IPS-15b (cell line): ENCODE measurements around the gene EPN1.
"Not testable (repeated sequence)": the region's sequence is repeated elsewhere in the genome, so short reads cannot be mapped to it uniquely, and the experiment has no call there.

Experiments
- H3K27me3 ChIP-seq: one replicate; pipeline ENCODE4 v1.6.1; 2013; ENCODE audit warnings: low read length; ENCODE audit not compliant: control insufficient read depth, insufficient read depth
- H3K36me3 ChIP-seq: one replicate; pipeline ENCODE4 v1.6.1; 2013; ENCODE audit warnings: low read length; ENCODE audit not compliant: control insufficient read depth, insufficient read depth
- H3K4me1 ChIP-seq: one replicate; pipeline ENCODE4 v1.6.1; 2013; ENCODE audit warnings: mild to moderate bottlenecking, low read length; ENCODE audit not compliant: control insufficient read depth, insufficient read depth
- H3K4me3 ChIP-seq: one replicate; pipeline ENCODE4 v1.5.1; 2013; ENCODE audit warnings: low read depth, low read length
- H3K9ac ChIP-seq: one replicate; pipeline ENCODE4 v1.6.1; 2013; ENCODE audit warnings: low read depth, mild to moderate bottlenecking, low read length
- H3K9me3 ChIP-seq: one replicate; pipeline ENCODE4 v1.6.1; 2013; ENCODE audit warnings: mild to moderate bottlenecking, low read length; ENCODE audit not compliant: control insufficient read depth, insufficient read depth

EPN1 gene

DNA sequence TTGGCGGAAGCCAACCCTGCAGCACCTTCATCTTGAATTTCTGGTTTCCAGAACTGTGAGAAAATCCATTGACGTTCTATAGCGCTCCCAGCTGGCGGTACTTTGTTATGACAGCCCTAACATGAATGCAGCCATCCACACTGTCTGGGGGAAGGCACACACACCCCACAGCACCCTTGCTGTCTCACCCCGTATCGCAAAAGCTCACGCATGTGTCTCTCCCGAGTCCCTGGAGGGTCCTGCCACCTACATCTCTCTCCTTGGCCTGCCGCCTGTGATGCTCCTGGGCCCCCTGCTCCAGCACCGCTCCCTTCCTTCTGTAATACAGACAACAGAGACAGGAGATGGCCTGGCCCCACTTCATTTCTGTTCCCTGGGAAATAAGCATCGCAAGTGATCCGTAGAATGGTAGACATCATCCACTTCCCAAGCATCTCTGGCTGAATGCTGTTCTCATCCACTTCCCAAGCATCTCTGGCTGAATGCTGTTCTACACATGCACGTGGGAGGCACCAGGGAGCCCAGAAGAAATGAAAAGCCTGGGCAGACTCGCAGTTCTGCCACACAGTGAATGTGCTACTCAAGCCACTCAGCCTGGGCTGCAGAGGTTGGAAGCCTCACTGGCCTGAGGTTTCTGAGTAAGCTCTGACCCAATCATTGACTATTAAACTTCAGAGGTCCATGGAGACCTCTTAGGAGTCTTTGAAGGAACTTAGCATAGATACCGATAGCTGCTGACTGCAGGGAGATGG lies 29.6 kb downstream of the EPN1 start:
- no peak overlapping the region for H3K4me3 ChIP-seq
- H3K9ac ChIP-seq, result no peak overlapping the region
- no peaks in the 10 kb centered on the region for H3K9me3 ChIP-seq
- no peaks in the 10 kb centered on the region for H3K4me1 ChIP-seq
- H3K36me3 ChIP-seq, result peaks cover 5% of the 10 kb centered on the region
- H3K27me3 ChIP-seq, result peaks cover 4% of the 10 kb centered on the region

DNA sequence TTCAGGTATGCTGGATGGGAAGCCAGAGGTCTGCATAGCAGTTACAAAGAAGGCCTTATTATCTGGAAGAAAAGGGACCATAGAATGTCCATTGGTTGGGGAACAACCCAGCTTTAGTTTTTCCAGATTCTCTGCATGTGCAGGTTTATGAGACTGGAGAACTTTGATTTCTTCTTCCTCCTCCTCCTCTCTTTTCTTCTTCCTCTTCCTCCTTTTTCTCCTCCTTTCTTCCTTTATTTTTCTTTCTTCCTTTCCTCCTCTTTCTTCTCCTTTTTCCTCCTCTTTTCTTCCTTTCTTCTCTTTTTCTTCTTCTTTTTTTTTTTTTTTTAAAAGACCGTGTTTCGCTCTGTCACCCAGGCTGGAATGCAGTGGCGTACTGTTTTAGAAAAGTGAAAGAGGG lies 30.9 kb downstream of the EPN1 start:
- Histone ChIP-seq H3K9ac (no peak overlapping the region), H3K9me3 (no peaks in the 10 kb centered on the region), H3K27me3 (peaks cover 4% of the 10 kb centered on the region), H3K4me3 (no peak overlapping the region), H3K36me3 (peaks cover 5% of the 10 kb centered on the region), H3K4me1 (no peaks in the 10 kb centered on the region)

- Histone ChIP-seq H3K9ac (no peak overlapping the region), H3K4me3 (no peak overlapping the region), H3K36me3 (peaks cover 2% of the 10 kb centered on the region), H3K27me3 (peaks cover 4% of the 10 kb centered on the region), H3K9me3 (peaks cover 16% of the 10 kb centered on the region), H3K4me1 (no peaks in the 10 kb centered on the region)
Observed at GRCh38 chr19:55711719-55712118, 36.7 kb downstream of the EPN1 start.

GRCh38 chr19:55712804-55713631 lies 38.0 kb downstream of the EPN1 start:
- peaks cover 16% of the 10 kb centered on the region for H3K9me3 ChIP-seq
- no peak overlapping the region for H3K9ac ChIP-seq
- no peaks in the 10 kb centered on the region for H3K4me1 ChIP-seq
- no peaks in the 10 kb centered on the region for H3K27me3 ChIP-seq
- no peak overlapping the region for H3K4me3 ChIP-seq
- H3K36me3 ChIP-seq, result peaks cover 2% of the 10 kb centered on the region

DNA sequence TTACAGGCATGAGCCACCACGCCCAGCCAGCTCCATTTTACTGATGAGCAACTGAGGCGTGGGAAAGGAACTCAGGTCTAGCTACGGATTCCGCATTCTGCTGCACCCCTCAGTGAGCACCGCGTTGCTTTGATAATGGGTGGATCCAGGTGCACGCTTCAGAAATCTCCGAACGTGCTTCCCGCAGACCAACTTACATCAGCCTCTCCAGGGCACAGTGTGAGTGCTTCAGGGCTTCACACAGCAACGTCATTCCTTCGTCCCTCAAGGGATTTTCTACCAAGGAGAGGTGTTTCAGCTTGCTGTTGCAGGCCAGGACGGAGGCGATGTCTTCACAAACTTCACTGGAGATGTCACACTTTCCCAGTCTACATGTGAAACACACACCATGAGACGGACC lies 41.5 kb downstream of the EPN1 start:
- Histone ChIP-seq H3K9ac (no peak overlapping the region), H3K9me3 (peaks cover 13% of the 10 kb centered on the region), H3K4me3 (no peak overlapping the region), H3K36me3 (peaks cover 2% of the 10 kb centered on the region), H3K27me3 (no peaks in the 10 kb centered on the region), H3K4me1 (no peaks in the 10 kb centered on the region)

DNA sequence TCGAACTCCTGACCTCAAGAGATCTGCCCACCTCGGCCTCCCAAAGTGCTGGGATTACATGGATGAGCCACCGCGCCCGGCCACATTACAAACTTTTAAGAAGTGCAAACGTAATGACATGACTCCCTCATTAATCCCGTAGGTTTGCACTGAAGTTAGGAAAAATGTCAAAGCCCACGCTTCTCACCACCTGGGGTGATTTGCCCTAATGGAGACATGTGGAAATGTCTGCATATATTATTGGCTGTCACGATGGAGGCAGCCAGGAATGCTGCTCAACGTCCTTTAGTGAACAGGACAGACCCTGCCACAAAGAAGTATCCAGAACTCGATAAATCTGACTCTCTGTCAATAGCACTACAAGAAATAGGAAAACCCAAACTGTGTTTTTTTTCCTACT lies 42.2 kb downstream of the EPN1 start:
- Histone ChIP-seq H3K4me1 (no peaks in the 10 kb centered on the region), H3K36me3 (peaks cover 2% of the 10 kb centered on the region), H3K4me3 (no peak overlapping the region), H3K9ac (no peak overlapping the region), H3K9me3 (peaks cover 14% of the 10 kb centered on the region), H3K27me3 (no peaks in the 10 kb centered on the region)

DNA sequence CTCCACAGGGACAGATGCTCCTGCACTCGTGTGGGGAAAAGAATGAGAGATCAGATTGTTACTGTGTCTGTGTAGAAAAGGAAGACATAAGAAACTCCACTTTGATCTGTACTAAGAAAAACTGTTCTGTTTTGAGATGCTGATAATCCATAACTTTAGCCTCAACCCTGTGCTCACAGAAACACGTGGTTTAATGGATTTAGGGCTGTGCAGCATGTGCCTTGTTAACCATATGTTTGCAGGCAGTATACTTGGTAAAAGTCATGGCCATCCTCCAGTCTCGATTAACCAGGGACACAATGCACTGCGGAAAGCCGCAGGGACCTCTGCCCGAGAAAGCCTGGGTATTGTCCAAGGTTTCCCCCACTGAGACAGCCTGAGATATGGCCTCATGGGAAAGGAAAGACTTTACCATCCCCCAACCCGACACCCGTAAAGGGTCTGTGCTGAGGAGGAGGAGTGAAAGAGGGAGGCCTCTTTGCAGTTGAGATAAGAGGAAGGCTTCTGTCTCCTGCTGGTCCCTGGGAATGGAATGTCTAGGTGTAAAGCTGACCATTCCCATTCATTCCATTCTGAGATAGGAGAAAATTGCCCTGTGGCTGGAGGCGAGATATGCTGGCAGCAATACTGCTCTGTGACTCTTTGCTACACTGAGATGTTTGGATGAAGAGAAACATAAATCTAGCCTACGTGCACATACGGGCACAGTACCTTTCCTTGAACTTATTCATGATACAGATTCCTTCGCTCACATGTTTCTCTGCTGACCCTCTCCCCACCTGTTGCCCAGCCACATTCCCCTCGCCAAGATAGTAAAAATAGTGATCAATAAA lies 43.1 kb downstream of the EPN1 start:
- H3K27me3 ChIP-seq, H3K4me3 ChIP-seq, H3K4me1 ChIP-seq, H3K9ac ChIP-seq, H3K36me3 ChIP-seq: not testable (repeated sequence)
- peaks cover 19% of the 10 kb centered on the region for H3K9me3 ChIP-seq

DNA sequence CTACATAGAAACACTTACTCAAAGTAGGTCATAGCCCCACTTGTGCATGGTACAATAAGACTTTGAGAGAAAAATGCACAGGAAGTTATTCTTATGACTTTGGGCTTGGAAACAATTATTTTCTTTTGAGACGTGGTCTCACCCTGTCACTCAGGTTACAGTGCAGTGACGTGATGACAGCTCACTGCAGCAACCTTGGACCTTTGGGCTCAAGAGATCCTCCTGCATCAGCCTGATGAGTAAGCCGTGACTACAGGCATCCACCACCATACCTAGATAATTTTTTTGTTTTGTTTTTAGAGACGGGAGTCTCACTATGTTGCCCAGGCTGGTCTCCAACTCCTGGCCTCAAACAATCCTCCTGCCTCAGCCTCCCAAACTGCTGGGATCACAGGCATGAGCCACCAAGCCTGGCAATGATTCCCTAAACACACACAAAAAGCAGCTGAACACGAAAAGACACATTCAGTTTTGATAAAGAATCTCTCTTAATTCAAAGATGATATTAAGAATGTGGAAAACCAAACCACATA lies 45.3 kb downstream of the EPN1 start:
- Histone ChIP-seq H3K9ac (no peak overlapping the region), H3K9me3 (peaks cover 15% of the 10 kb centered on the region), H3K36me3 (no peaks in the 10 kb centered on the region), H3K27me3 (no peaks in the 10 kb centered on the region), H3K4me3 (no peak overlapping the region), H3K4me1 (no peaks in the 10 kb centered on the region)

GRCh38 chr19:55720801-55721200 lies 45.8 kb downstream of the EPN1 start:
- Histone ChIP-seq H3K27me3 (no peaks in the 10 kb centered on the region), H3K4me3 (no peak overlapping the region), H3K9ac (no peak overlapping the region), H3K4me1 (no peaks in the 10 kb centered on the region), H3K36me3 (no peaks in the 10 kb centered on the region), H3K9me3 (peaks cover 10% of the 10 kb centered on the region)

- no peak overlapping the region for H3K4me3 ChIP-seq
- H3K9me3 ChIP-seq, result peaks cover 12% of the 10 kb centered on the region
- no peaks in the 10 kb centered on the region for H3K4me1 ChIP-seq
- H3K9ac ChIP-seq, result no peak overlapping the region
- no peaks in the 10 kb centered on the region for H3K36me3 ChIP-seq
- H3K27me3 ChIP-seq, result no peaks in the 10 kb centered on the region
Observed at GRCh38 chr19:55723491-55723890, 48.5 kb downstream of the EPN1 start.

- H3K36me3 ChIP-seq, H3K9ac ChIP-seq, H3K4me1 ChIP-seq, H3K4me3 ChIP-seq, H3K27me3 ChIP-seq: not testable (repeated sequence)
- peaks cover 11% of the 10 kb centered on the region for H3K9me3 ChIP-seq
Observed at GRCh38 chr19:55730378-55730777, 55.4 kb downstream of the EPN1 start.
